ENCODE measurements around the gene SHQ1. TPM values are rescaled to one million over a fixed set of nuclear protein-coding genes. Genes with fewer than 3 reads are reported as not detected.

SHQ1 gene
- total RNA-seq, 1 experiment from 2014 or later, result 27.6 TPM

- no peak overlapping the region for H3K4me3 ChIP-seq (replicated peaks in 1 of 2; ENCODE audit: low read depth in 1 of 2, low read length in 2 of 2)
- intact Hi-C loops (cut with micrococcal nuclease), result no loop called here
- no peak overlapping the region for H3K27ac ChIP-seq (ENCODE audit: low read depth, low read length)
- POLR2A ChIA-PET, result no interaction called here
- H3K4me2 ChIP-seq (ENCODE audit: low read length), result no peak overlapping the region
- no peaks in the 10 kb centered on the region; a peak in 1 of 4 replicates for H3K36me3 ChIP-seq (ENCODE audit: control insufficient read depth in 1 of 2, insufficient read depth in 2 of 2, low read length in 2 of 2)
- no peak overlapping the region for H2AFZ ChIP-seq (ENCODE audit: low read depth, low read length, poor library complexity, severe bottlenecking)
- no peaks in the 10 kb centered on the region for H4K20me1 ChIP-seq (ENCODE audit: insufficient read depth)
- ATAC-seq (no peak), DNase-seq (ENCODE audit: low read depth, low spot score) (no peak)
- no peaks in the 10 kb centered on the region for H3K9me3 ChIP-seq (ENCODE audit: control insufficient read depth in 1 of 2, insufficient read depth in 1 of 2, low read depth in 1 of 2, low read length in 2 of 2)
- no peaks in the 10 kb centered on the region for H3K4me1 ChIP-seq (ENCODE audit: control insufficient read depth in 1 of 2, insufficient read depth in 2 of 2, low read length in 2 of 2)
- RAD21 ChIA-PET (ENCODE audit: low non-redundant PET in 1 of 2, low total read pairs in 2 of 2, uncharacterized antibody in 2 of 2, unreplicated experiment in 2 of 2), result no interaction called here
- TF ChIP-seq CBX3 (IDR thresholded peaks at IDR 0.05; ENCODE audit: low read depth), result no peak
- no peak for TF ChIP-seq ZNF274 (IDR thresholded peaks at IDR 0.05; ENCODE audit: low read depth, low read length)
- no peak for TF ChIP-seq EZH2phosphoT487 (IDR thresholded peaks at IDR 0.05; ENCODE audit: borderline replicate concordance)
- TF ChIP-seq MAX (IDR thresholded peaks at IDR 0.05), result no peak
- no peak overlapping the region for H3K9ac ChIP-seq (ENCODE audit: low read length)
- H3K9me2 ChIP-seq (ENCODE audit: insufficient read depth), result no peaks in the 10 kb centered on the region
- no TSS peak for BruUV-seq (replicated peaks)
- no peaks in the 10 kb centered on the region for H3K27me3 ChIP-seq (ENCODE audit: insufficient read depth, low read length)
- CTCF ChIA-PET, result no interaction called here
- no peaks in the 10 kb centered on the region for H3K79me2 ChIP-seq (ENCODE audit: insufficient read depth, low read length)
Observed at GRCh38 chr3:72797773-72798543, 50.3 kb downstream of the SHQ1 start.

- Histone ChIP-seq H3K4me1 (ENCODE audit: control insufficient read depth in 1 of 2, insufficient read depth in 2 of 2, low read length in 2 of 2) (no peaks in the 10 kb centered on the region), H3K9me3 (ENCODE audit: control insufficient read depth in 1 of 2, insufficient read depth in 1 of 2, low read depth in 1 of 2, low read length in 2 of 2) (no peaks in the 10 kb centered on the region), H3K4me3 (replicated peaks in 1 of 2; ENCODE audit: low read depth in 1 of 2, low read length in 2 of 2) (no peak overlapping the region), H3K9me2 (ENCODE audit: insufficient read depth) (no peaks in the 10 kb centered on the region), H2AFZ (ENCODE audit: low read depth, low read length, poor library complexity, severe bottlenecking) (no peak overlapping the region), H3K36me3 (ENCODE audit: control insufficient read depth in 1 of 2, insufficient read depth in 2 of 2, low read length in 2 of 2) (no peaks in the 10 kb centered on the region; a peak in 2 of 4 replicates), H3K27me3 (ENCODE audit: insufficient read depth, low read length) (no peaks in the 10 kb centered on the region), H3K27ac (ENCODE audit: low read depth, low read length) (no peak overlapping the region), H3K9ac (ENCODE audit: low read length) (no peak overlapping the region), H3K4me2 (ENCODE audit: low read length) (no peak overlapping the region), H3K79me2 (ENCODE audit: insufficient read depth, low read length) (no peaks in the 10 kb centered on the region), H4K20me1 (ENCODE audit: insufficient read depth) (no peaks in the 10 kb centered on the region)
- intact Hi-C loops (cut with micrococcal nuclease), result no loop called here
- no TSS peak for BruUV-seq (replicated peaks)
- TF ChIP-seq POLR2AphosphoS5 (IDR thresholded peaks at IDR 0.05; ENCODE audit: low read depth, low read length), result no peak
- no peak for TF ChIP-seq CEBPB (IDR thresholded peaks at IDR 0.05; ENCODE audit: low read depth)
- TF ChIP-seq ELF1 (IDR thresholded peaks at IDR 0.05; ENCODE audit: borderline replicate concordance, low read depth), result no peak
- TF ChIP-seq MAX (IDR thresholded peaks at IDR 0.05), result no peak
- no peak for TF ChIP-seq POLR2A (IDR thresholded peaks at IDR 0.05; ENCODE audit: borderline replicate concordance, extremely low read depth, insufficient read depth, insufficient read length)
- no peak for TF ChIP-seq JUND (IDR thresholded peaks at IDR 0.05)
- TF ChIP-seq TCF7L2 (IDR thresholded peaks at IDR 0.05; ENCODE audit: borderline replicate concordance, extremely low read depth, insufficient read depth, insufficient read length), result no peak
- TF ChIP-seq EZH2phosphoT487 (IDR thresholded peaks at IDR 0.05; ENCODE audit: borderline replicate concordance), result no peak
- no peak for TF ChIP-seq YY1 (IDR thresholded peaks at IDR 0.05; ENCODE audit: extremely low read depth, insufficient replicate concordance, low read depth, low read length)
- no peak for TF ChIP-seq ZFX (IDR thresholded peaks at IDR 0.05)
- TF ChIP-seq SP1 (IDR thresholded peaks at IDR 0.05; ENCODE audit: low read depth), result no peak
- ChIA-PET CTCF (no interaction called here), RAD21 (ENCODE audit: low non-redundant PET in 1 of 2, low total read pairs in 2 of 2, uncharacterized antibody in 2 of 2, unreplicated experiment in 2 of 2) (no interaction called here), POLR2A (no interaction called here)
- DNase-seq (ENCODE audit: low read depth, low spot score), result no peak
- ATAC-seq, result no peak
Observed at GRCh38 chr3:72794079-72794478, 54.2 kb downstream of the SHQ1 start.

Data from HCT116 (cell line).